RPMI7951 (cell line): ENCODE data around the gene ZNF280B. TPM values are rescaled to one million over a fixed set of nuclear protein-coding genes. Genes with fewer than 3 reads are reported as not detected.
"Not testable (repeated sequence)": the region's sequence is repeated elsewhere in the genome, so short reads cannot be mapped to it uniquely, and the experiment has no call there.

Source experiments
- DNase-seq: peaks from one replicate; pipeline ENCODE4 v3.0.0-alpha.2; 2012; ENCODE audit warnings: low read depth
- total RNA-seq: library from RNA; depleted of rRNA; stranded (reverse); fragments of >200 nt; shearing (Covaris generic); gene quantifications from 2 replicates; pipeline ENCODE4 v1.2.3, GENCODE V29; 2014

Gene ZNF280B
- total RNA-seq, 1 experiment from 2014 or later = 0.96 TPM

DNA sequence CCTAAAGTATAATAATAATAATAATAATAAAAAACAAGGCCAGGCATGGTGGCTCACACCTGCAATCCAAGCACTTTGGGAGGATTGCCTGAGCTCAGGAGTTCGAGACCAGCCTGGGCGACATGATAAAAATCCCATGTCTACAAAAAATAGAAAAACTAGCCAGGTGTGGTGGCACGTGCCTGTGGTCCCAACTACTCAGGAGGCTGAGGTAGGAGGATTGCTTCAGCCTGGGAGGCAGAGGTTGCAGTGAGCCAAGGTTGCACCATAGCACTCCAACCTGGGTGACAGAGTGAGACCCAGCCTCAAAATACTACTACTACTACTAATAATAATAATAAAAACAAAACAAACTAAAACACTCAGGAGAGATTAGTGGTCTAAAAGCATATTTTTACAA is 27.1 kb upstream of the ZNF280B start:
- no peak for DNase-seq

- no peak for DNase-seq
Measured at GRCh38 chr22:22534604-22535415, 26.3 kb upstream of the ZNF280B start.

- no peak for DNase-seq
Measured at GRCh38 chr22:22533863-22534262, 25.3 kb upstream of the ZNF280B start.

- DNase-seq = no peak
Measured at GRCh38 chr22:22533417-22533816, 24.9 kb upstream of the ZNF280B start.

DNA sequence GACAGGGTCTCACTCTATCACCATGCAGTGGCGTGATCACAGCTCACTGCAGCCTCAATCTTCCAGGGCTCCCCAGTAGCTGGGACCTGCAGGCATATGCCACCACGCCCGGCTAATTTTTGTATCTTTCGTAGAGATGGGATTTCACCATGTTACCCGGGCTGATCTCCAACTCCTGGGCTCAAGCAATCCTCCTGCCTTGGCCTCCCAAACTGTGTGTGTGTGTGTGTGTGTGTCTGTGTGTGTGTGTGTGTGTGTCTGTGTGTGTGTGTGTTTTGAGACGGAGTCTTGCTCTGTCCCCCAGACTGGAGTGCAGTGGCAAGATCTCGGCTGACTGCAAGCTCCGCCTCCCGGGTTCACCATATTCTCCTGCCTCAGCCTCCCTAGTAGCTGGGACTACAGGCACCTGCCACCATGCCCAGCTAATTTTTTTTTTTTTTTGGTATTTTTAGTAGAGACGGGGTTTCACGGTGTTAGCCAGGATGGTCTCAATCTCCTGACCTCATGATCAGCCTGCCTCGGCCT is 24.1 kb upstream of the ZNF280B start:
- not testable (repeated sequence) for DNase-seq

- DNase-seq = no peak
Measured at GRCh38 chr22:22531770-22532546, 23.4 kb upstream of the ZNF280B start.

DNA sequence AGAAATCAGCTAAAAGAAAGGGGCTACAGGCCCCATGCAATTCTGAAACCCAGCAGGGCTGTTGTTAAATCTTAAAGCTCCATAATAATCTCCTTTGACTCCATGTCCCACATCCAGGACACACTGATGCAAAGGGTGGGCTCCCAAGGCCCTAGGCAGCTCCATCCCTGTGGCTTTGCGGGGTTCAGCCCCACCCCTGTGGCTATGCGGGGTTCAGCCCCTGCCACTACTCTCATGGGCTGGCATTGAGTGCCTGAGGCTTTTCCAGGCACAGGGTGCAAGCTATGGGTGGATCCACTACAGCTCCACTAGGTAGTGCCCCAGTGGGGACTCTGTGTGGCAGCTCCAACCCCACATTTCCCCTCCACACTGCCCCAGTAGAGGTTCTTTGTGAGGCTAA is 20.2 kb upstream of the ZNF280B start:
- DNase-seq = no peak

DNA sequence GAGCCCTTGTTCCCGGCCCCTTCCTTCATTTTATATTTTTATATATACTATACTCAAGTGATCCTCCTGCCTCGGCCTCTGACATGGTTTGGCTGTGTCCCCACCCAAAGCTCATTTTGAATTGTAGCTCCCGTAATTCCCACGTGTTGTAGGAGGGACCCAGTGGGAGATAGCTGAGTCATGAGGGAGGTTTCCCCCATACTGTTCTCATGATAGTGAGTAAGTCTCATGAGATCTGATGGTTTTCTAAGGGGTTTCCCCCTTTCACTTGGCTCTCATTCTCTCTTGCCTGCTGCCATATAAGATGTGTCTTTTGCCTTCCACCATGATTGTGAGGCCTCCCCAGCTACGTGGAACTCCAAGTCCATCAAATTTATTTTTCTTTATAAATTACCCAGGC is 18.8 kb upstream of the ZNF280B start:
- DNase-seq = peak; percentile 6

DNA sequence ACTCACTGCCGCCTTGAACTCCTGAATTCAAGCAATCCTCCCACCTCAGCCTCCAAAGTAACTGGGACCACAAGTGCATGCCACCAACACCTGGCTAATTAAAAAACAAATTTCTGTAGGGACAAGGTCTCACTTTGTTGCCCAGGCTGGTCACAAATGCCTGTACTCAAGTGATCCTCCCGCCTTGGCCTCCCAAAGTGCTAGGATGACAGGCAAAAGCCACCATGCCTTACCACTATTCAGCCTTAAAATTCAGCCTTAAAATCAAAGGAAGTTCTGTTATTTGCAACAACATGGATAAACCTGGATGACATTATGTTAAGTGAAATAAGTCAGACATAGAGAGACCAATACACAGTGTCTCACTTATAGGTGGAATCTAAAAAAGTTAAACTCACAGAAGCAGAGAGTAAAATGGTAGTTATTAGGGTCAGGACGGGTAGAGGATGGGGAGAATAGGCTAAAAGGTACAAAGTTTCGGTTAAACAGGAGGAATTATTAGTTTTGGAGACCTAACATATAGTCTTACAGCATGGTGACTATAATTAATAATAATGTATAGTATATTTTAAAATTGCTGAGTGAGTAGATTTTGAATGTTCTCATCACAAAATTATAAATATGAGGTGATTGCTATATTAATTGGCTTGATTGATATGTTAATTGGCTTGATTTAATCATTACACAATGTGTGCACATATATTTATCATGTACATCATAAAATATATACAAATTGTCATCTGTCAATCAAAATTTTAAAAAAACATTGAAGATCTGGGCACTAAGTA is 17.8 kb upstream of the ZNF280B start:
- DNase-seq = no peak

DNA sequence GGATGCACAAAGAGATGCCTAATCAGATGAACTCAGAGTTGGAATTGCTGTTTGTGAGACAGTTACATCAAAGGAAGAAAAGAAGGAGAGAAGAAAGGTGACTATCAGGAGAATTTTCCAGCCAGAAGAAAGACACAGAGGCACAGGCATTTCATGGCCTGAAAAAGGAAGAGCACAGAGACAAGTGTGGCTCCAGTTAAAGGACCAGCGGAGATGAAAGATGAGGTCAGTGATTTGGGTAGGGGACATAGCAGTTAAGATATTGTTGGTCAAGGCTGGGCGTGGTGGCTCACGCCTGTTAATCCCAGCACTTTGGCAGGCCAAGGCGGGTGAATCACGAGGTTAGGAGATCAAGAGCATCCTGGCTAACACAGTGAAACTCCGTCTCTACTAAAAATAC is 15.0 kb upstream of the ZNF280B start:
- DNase-seq = no peak

DNA sequence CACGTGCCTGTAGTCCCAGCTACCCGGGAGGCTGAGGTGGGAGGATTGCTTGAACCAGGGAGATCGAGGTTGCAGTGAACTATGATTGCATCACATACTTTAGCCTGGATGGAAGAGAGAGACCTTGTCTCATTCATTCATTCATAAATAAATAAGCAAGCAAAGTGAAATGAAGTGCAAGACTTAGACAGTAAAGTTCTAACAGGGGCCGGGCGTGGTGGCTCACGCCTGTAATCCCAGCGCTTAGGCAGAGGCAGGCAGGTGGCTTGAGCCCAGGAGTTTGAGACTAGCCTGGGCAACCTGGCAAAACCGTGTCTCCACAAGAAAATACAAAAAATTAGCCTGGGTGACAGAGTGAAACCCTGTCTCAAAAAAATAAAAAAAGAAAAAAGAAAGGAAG is 13.1 kb upstream of the ZNF280B start:
- no peak for DNase-seq

DNA sequence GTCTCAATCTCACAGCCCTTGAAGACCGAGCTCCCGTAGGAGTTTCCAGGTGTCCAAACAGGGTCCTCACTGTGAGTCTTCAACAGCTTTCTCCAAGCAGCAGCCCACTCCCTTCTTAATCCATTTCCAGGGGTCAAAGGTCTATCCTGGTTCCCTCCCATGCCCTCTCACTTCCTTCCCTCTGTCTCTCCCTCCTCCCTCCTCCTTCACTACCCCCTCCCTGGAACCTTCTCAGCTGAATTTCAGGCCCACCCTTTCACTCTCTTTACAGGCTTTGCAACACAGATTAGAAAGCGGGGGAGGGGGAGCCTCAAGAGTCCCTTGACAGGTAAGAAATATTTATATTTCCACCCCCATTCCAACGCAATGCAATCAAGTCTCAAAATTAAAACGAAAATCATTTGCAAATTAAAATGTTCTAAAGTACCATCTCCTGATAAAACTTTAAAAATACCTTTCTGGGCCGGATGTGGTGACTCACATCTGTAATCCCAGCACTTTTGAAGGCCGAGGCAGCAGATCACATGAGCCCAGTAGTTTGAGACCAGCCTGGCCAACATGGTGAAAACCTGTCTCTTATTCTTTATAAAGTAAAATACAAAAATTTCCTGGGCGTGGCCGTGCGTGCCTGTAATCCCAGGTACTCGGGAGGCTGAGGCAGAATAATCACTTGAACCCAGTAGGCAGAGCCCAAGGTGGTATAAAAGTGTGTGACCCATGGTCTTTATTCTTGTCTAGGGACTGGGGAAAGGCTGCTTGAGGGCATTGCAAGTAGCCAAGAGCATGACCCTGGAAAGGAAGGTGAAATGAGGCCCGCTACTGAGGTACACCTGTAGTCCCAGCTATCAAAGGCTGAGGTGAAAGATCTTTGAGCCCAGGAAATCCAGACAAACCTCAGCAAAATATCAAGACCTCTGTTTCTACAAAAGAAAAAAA is 12.4 kb upstream of the ZNF280B start:
- DNase-seq = peak; percentile 18

GRCh38 chr22:22520020-22520656 is 11.6 kb upstream of the ZNF280B start, which contains the start of gene ZNF280A:
Gene ZNF280A, minus strand, starts transcription at chr22:22520270. Its CDS starts 4,640 bp downstream, at chr22:22515630.
- peak; percentile 74 for DNase-seq

GRCh38 chr22:22519591-22519990 is 11.0 kb upstream of the ZNF280B start:
- DNase-seq = peak; percentile 19

GRCh38 chr22:22516992-22517391 is 8.4 kb upstream of the ZNF280B start:
- no peak for DNase-seq

DNA sequence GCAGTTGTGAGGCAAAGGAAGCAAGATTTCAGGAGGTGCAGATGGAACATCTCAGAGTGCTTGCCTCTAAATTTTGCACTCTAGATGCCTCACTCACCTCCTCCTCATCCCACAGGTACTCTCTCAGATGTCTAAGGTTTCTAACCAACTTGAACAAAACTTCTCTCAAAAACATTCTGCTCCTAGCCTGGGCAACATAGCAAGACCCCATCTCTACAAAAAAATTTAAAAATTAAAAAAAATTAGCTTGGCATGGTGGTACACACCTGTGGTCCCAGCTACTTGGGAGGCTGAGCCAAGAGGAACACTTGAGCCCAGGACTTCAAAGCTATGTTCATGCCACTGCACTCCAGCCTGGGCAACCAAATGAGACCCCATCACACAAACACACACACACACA is 7.3 kb upstream of the ZNF280B start:
- DNase-seq = no peak

- DNase-seq = not testable (repeated sequence)
Measured at GRCh38 chr22:22514431-22514830, 5.9 kb upstream of the ZNF280B start.

DNA sequence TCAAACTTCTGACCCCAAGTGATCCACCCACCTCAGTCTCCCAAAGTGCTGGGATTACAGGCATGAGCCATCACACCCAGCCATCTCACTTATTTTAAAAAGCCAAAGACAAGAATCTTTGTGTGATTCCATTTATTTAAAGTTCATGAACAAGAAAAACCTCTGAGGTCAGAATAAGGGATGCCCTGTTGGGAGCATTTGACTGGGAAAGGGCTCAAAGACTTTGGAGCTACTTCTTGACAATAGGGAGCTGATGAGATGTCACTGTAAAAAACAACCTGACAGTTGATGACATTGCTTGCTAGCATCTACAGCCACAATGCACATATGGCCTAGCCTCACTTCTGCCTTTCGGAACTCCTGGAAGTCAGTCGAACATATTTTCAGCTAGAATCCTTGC is 5.1 kb upstream of the ZNF280B start:
- no peak for DNase-seq

DNA sequence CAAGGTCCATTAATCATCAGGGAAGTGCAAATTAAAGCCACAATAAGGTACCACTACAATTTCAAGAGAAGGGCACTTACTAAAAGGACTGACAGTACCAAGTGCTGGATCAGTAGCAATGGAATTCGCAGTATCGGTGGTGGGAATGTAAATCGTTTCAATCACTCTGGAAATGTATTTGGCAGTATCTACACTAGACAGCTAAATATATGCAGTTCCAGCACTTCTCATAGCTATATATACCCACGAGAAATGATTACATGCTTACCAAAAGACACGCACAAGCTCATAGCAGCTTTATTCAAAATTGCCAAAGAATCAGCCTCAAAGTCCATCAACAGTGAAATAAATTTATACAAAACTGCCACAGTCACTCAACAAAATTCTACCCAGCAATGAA is 4.4 kb upstream of the ZNF280B start:
- DNase-seq = no peak

- not testable (repeated sequence) for DNase-seq
Measured at GRCh38 chr22:22510833-22511232, 2.3 kb upstream of the ZNF280B start.
